SK-N-MC (cell line): ENCODE results near the gene LRPAP1.
"Not testable (repeated sequence)": the region's sequence is repeated elsewhere in the genome, so short reads cannot be mapped to it uniquely, and the experiment has no call there.

ENCODE experiments used
- EZH2 ChIP-seq: fragments of 200-600 bp; sonication (generic); IDR thresholded peaks from one replicate; pipeline ENCODE4 v1.6.1; 2017; ENCODE audit warnings: antibody characterized with exemption
- FOXP2 ChIP-seq: optimal IDR thresholded peaks from 2 replicates; pipeline ENCODE3; 2011; ENCODE audit warnings: mild to moderate bottlenecking, moderate library complexity; ENCODE audit not compliant: insufficient read depth; ENCODE audit errors: extremely low read length, control extremely low read depth
- POLR2AphosphoS5 ChIP-seq: IDR thresholded peaks from 2 replicates; pipeline ENCODE4 v1.6.1; 2012; ENCODE audit warnings: mild to moderate bottlenecking, low read depth, low read length, borderline replicate concordance

DNA sequence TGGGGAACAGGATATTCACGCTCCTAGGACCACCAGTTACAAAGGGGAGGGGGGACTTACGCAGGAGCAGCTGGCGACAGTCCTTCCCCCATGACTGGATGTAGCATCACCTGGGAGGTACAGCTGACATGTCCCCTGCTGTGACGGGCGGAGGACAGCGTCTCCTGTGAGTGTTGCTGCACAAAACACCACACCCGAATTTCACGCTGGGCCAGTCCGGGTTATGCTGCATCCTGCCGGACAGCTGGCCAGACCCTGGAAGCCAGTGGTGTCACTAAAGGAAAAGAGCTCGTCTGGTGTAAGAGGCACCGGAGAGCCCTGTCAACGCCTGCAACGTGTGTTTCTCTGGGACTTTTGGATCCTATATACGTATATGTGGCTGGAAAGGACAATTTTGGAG is 38.7 kb upstream of the LRPAP1 start:
- TF ChIP-seq EZH2, FOXP2, POLR2AphosphoS5: not testable (repeated sequence)
